Endothelial cell (in vitro differentiated cells): ENCODE data around the gene ZNF536. TPM values are rescaled to one million over a fixed set of nuclear protein-coding genes. Genes with fewer than 3 reads are reported as not detected.

Source experiments
- DNase-seq: peaks from one replicate; pipeline ENCODE4 v3.0.0; 2021; ENCODE audit warnings: low spot score
- H3K27ac Mint-ChIP-seq: one replicate; pipeline ENCODE4 v1.8.0; 2021; ENCODE audit warnings: mixed read lengths, inconsistent platforms; ENCODE audit not compliant: unreplicated experiment
- H3K27me3 Mint-ChIP-seq: one replicate; pipeline ENCODE4 v1.8.0; 2021; ENCODE audit warnings: mild to moderate bottlenecking, moderate library complexity, mixed read lengths, inconsistent platforms; ENCODE audit not compliant: unreplicated experiment
- H3K36me3 Mint-ChIP-seq: one replicate; pipeline ENCODE4 v1.8.0; 2021; ENCODE audit warnings: mild to moderate bottlenecking, low read depth, mixed read lengths, inconsistent platforms; ENCODE audit not compliant: unreplicated experiment
- H3K4me1 Mint-ChIP-seq: one replicate; pipeline ENCODE4 v1.8.0; 2021; ENCODE audit warnings: mild to moderate bottlenecking, mixed read lengths, inconsistent platforms; ENCODE audit not compliant: unreplicated experiment
- H3K4me3 Mint-ChIP-seq: one replicate; pipeline ENCODE4 v1.8.0; 2021; ENCODE audit warnings: mild to moderate bottlenecking, mixed read lengths, inconsistent platforms; ENCODE audit not compliant: unreplicated experiment
- H3K9me3 Mint-ChIP-seq: one replicate; pipeline ENCODE4 v1.8.0; 2021; ENCODE audit warnings: mixed read lengths, inconsistent platforms; ENCODE audit not compliant: unreplicated experiment
- total RNA-seq: library from RNA; stranded (reverse); fragmentation: NEBNext Ultra II Directional; extraction: Animal tissue kit (Norgen Biotek cat#: 25700); gene quantifications from one replicate; pipeline ENCODE4 v1.2.1, GENCODE V29; 2021; ENCODE audit not compliant: unreplicated experiment
- TF ChIP-seq, protein P1 (sequence below): fragments of 200-600 bp; sonication (generic); IDR thresholded peaks from one replicate; pipeline ENCODE4 v1.5.0; 2021; ENCODE audit warnings: antibody characterized with exemption; ENCODE audit not compliant: unreplicated experiment

ZNF536 gene
- total RNA-seq, 1 donor from 2014 or later = 0.33 TPM

DNA sequence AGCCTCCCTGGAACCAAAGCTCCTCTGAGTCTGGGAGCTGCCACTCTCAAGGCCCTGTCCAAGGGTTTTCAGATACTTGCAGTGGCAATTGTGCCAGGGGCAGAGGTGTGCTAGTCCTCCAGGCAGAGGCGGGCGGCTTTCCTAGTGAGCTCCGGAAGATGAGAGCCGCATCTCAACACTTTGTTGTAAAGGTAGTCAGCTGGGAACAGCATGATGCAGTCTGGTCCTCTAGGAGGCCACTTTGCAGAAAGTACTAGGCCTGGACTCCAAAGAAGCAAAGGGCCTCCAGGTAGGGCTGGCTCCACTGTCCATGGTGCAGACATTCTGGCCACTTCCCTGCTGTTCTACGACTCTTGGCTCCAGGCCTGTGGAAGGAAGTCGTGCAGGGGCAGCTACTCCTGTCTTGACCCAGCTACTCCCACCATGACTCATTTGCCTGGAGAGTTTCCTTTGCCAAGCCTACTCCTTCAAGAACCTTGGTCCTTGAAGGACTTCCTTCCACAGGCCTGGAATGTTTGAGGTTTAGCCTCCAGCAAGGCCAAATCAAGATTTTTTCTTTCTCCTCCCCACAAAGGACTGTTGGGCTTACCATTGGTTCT is 9.9 kb upstream of the ZNF536 start:
- Mint-ChIP-seq H3K27ac (no peak overlapping the region), H3K9me3 (no peaks in the 10 kb centered on the region), H3K4me1 (peaks cover 28% of the 10 kb centered on the region), H3K27me3 (peaks cover 5% of the 10 kb centered on the region), H3K4me3 (no peak overlapping the region), H3K36me3 (no peaks in the 10 kb centered on the region)
- no peak for DNase-seq
- TF ChIP-seq, protein P1, sequence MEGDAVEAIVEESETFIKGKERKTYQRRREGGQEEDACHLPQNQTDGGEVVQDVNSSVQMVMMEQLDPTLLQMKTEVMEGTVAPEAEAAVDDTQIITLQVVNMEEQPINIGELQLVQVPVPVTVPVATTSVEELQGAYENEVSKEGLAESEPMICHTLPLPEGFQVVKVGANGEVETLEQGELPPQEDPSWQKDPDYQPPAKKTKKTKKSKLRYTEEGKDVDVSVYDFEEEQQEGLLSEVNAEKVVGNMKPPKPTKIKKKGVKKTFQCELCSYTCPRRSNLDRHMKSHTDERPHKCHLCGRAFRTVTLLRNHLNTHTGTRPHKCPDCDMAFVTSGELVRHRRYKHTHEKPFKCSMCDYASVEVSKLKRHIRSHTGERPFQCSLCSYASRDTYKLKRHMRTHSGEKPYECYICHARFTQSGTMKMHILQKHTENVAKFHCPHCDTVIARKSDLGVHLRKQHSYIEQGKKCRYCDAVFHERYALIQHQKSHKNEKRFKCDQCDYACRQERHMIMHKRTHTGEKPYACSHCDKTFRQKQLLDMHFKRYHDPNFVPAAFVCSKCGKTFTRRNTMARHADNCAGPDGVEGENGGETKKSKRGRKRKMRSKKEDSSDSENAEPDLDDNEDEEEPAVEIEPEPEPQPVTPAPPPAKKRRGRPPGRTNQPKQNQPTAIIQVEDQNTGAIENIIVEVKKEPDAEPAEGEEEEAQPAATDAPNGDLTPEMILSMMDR = no peak

DNA sequence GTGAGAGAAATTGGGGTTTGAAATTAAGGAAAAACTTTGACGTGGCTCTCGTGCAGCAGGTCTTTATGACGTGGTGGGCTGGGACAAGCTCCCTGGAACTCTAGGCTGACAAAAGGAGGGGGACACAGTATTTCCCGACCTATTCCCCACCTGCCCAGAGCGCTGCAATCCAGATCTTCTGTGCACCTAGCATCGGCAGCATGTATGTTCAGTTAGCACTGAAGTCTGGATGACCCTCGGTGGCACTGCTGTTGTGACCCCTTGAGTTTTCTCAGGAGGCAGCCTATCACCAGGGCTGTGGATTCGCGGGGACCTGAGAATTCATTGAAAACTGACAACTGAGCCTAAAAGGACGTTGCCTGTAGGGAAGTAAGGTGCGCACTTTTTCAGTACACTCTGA is 9.1 kb upstream of the ZNF536 start:
- no peak overlapping the region for H3K27ac Mint-ChIP-seq
- no peak overlapping the region for H3K4me3 Mint-ChIP-seq
- TF ChIP-seq, protein P1 = no peak
- H3K36me3 Mint-ChIP-seq = no peaks in the 10 kb centered on the region
- H3K4me1 Mint-ChIP-seq = peaks cover 28% of the 10 kb centered on the region
- DNase-seq = no peak
- no peaks in the 10 kb centered on the region for H3K9me3 Mint-ChIP-seq
- H3K27me3 Mint-ChIP-seq = peaks cover 7% of the 10 kb centered on the region

DNA sequence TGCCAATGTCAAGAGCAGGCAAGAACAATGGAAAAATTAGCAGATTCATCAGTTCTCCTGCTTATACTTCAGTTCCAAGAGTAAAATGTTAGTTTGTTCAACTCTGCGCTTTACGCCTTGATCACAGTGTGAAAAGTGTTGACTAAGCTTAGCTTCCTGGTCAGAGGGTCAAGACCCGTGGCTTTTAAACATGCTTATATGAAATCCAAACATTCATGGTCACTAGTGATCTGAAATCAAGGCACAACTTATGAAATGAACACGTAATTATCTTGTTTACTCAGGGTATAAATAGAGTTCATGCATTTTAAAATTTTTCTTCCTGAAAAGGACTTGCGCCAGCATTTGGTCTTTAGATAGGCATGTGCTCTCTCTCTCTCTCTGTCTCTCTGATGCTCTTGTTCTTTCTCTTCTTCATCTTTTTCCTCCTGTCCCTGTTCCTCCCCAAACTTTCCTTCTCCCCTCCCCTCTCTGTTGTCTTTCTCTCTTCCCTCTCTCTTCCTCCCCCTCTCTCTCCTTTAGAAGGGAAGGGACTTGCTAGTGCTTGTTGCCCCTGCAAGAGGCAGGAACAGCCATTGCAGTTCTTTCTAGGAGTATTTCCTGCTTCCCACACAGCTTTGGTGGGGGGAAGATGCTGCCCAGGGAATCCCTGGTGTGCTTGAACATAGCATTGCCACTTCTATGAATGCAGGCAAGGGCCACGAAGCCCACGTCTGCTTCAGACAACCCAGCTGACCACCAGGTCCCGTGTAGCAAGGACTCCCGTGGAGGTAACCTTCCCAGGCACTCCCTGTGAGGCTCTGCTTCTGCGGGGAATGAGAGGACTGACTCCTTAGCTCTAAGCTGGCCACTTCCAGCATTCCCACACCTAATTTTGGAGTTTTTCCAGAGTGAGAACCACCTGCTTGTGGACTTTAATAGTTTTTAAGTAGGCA is 7.1 kb upstream of the ZNF536 start:
- Mint-ChIP-seq H3K9me3 (no peaks in the 10 kb centered on the region), H3K4me1 (peaks cover 27% of the 10 kb centered on the region), H3K27ac (no peak overlapping the region), H3K4me3 (no peak overlapping the region), H3K27me3 (peaks cover 7% of the 10 kb centered on the region), H3K36me3 (no peaks in the 10 kb centered on the region)
- DNase-seq = no peak
- TF ChIP-seq, protein P1 = no peak

DNA sequence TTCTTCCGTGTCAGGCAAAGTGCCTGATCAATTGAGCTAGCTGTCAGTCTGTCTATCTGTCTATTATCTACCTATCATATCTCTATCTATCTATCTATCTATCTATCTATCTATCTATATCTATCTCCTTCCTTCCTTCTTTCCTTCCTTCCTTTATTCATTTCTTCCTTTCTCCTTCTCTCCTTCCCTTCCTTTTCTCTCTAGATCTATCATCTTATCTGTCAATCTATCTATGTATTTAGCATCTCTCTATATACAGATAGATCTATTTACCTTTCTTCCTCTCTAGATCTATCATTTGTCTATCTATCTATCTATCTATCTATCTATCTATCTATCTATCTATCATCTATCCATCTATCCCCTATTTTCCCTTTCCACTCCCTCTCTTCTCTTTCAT is 5.9 kb upstream of the ZNF536 start:
- Mint-ChIP-seq H3K27ac (no peak overlapping the region), H3K36me3 (no peaks in the 10 kb centered on the region), H3K4me1 (peaks cover 16% of the 10 kb centered on the region), H3K4me3 (no peak overlapping the region), H3K27me3 (peaks cover 6% of the 10 kb centered on the region), H3K9me3 (no peaks in the 10 kb centered on the region)
- TF ChIP-seq, protein P1 = no peak
- DNase-seq = no peak

DNA sequence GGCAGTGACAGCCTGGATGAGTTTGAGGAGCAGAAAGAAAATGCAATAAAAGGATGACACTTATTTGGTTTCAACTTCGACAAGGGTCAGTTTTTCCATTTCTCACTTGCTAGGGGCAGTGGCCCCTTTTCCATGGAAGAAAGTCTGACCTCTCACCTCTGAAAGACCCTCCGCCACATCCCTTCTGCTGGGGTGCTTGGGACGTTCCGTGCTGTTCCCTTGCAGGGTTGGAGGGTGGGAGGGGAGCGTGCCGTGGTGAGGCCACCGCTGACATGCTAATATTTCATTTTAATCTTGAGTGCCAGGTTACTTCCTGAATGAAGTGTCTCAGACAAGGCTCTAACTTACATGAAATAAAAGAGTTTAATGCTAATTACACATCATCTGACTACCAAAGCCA is 5.2 kb upstream of the ZNF536 start:
- Mint-ChIP-seq H3K27ac (no peak overlapping the region), H3K36me3 (no peaks in the 10 kb centered on the region), H3K4me1 (peaks cover 14% of the 10 kb centered on the region), H3K9me3 (no peaks in the 10 kb centered on the region), H3K4me3 (no peak overlapping the region), H3K27me3 (peaks cover 7% of the 10 kb centered on the region)
- DNase-seq = no peak
- TF ChIP-seq, protein P1 = no peak
